K562 (cell line): ENCODE results near the gene KLHL34. TPM values are rescaled to one million over a fixed set of nuclear protein-coding genes. Genes with fewer than 3 reads are reported as not detected.

Source experiments
- ATAC-seq: fragments of 200-7000 bp; cut with Tn5 transposase; 3 replicates; pipeline ENCODE4 v1.9.1; 2020; ENCODE audit warnings: moderate library complexity
- BruUV-seq: library from RNA; stranded (reverse); fragments of 400-500 nt; replicated peaks from 2 replicates; lab custom pipeline; 2021; lab: Mats Ljungman, UMichigan
- CTCF ChIA-PET: fragments of 300-600 bp; formaldehyde crosslinking; extraction: SDS; loops from one replicate; lab custom pipeline; 2021; ENCODE audit warnings: low intra/inter-chr PET ratio; lab: Yijun Ruan, JAX
- POLR2A ChIA-PET: fragments of 300-600, 350-650 bp; sonication (Branson Sonifier 250); formaldehyde crosslinking; extraction: SDS; loops from one replicate; lab custom pipeline; 2021; ENCODE audit warnings: antibody characterized with exemption, inconsistent platforms; lab: Yijun Ruan, JAX
- DNase-seq, 4 experiments: peaks; one replicate each; pipeline versions ENCODE4 v3.0.0 to v3.0.0-alpha.2; 2011 to 2018; ENCODE audit warnings: low spot score in 3 of 4, mixed read lengths in 3 of 4; ENCODE audit errors: extremely low read depth in 1 of 4
- FAIRE-seq: peaks from 2 replicates; lab custom pipeline; 2011; peaks lifted over from hg19 to GRCh38; lab: Jason Lieb, UNC
- H2AFZ ChIP-seq: 2 replicates; pipeline ENCODE4 v1.6.0; 2011; ENCODE audit warnings: low read depth, low read length, control low read depth, inconsistent platforms
- H3K27ac ChIP-seq: fragments of 200-600 bp; 3 replicates; pipeline ENCODE4 v1.8.0; 2011; ENCODE audit warnings: low read depth, mild to moderate bottlenecking, control low read depth, inconsistent platforms, low read length, moderate library complexity, mixed read lengths; ENCODE audit errors: extremely low read depth
- H3K27me3 ChIP-seq, 2 experiments: fragments of 300-600 bp in 1 of 2; 2 replicates in 1 of 2; 3 replicates in 1 of 2; pipeline versions ENCODE4 v1.6.0 to v1.8.0; 2011; ENCODE audit warnings: inconsistent platforms in 2 of 2, low read length in 2 of 2, mild to moderate bottlenecking in 1 of 2, mixed read lengths in 1 of 2, moderate library complexity in 1 of 2; ENCODE audit not compliant: control insufficient read depth in 2 of 2, insufficient read depth in 2 of 2
- H3K36me3 ChIP-seq: fragments of 300-600 bp; 3 replicates; pipeline ENCODE4 v1.8.0; 2011; ENCODE audit warnings: mild to moderate bottlenecking, low read length, inconsistent platforms; ENCODE audit not compliant: control insufficient read depth, insufficient read depth
- H3K4me1 ChIP-seq, 2 experiments: fragments of 200-600 bp in 1 of 2; replicated peaks in 1 of 2; 2 replicates in 1 of 2; 3 replicates in 1 of 2; pipeline versions ENCODE4 v1.5.1 to v1.8.0; 2011; ENCODE audit warnings: inconsistent platforms in 2 of 2, low read length in 2 of 2, mild to moderate bottlenecking in 1 of 2, mixed read lengths in 1 of 2, moderate library complexity in 1 of 2; ENCODE audit not compliant: control insufficient read depth in 2 of 2, insufficient read depth in 2 of 2
- H3K4me2 ChIP-seq: 2 replicates; pipeline ENCODE4 v1.6.1; 2011; ENCODE audit warnings: low read length, control low read depth, inconsistent platforms, mixed read lengths; ENCODE audit not compliant: insufficient read depth
- H3K4me3 ChIP-seq: fragments of 200-600 bp; sonication (generic), shearing (Covaris generic); 2 replicates; pipeline ENCODE4 v1.5.1; 2016; ENCODE audit warnings: control low read depth, inconsistent platforms
- H3K79me2 ChIP-seq: fragments of 200-600 bp; 3 replicates; pipeline ENCODE4 v1.8.0; 2011; ENCODE audit warnings: low read length, inconsistent platforms; ENCODE audit not compliant: control insufficient read depth, insufficient read depth
- H3K9ac ChIP-seq, 2 experiments: 2 replicates each; pipeline versions ENCODE4 v1.6.0 to v1.6.1; 2011; ENCODE audit warnings: low read depth in 2 of 2, low read length in 2 of 2, control low read depth in 1 of 2, inconsistent platforms in 1 of 2, mild to moderate bottlenecking in 1 of 2, mixed read lengths in 1 of 2; ENCODE audit not compliant: insufficient read depth in 1 of 2
- H3K9me1 ChIP-seq: one replicate; pipeline ENCODE4 v1.6.0; 2011; ENCODE audit warnings: inconsistent platforms, mild to moderate bottlenecking, low read length, moderate library complexity; ENCODE audit not compliant: control insufficient read depth, insufficient read depth
- H3K9me3 ChIP-seq: replicated peaks from 2 replicates; pipeline ENCODE4 v1.5.1; 2011; ENCODE audit warnings: low read depth, low read length, inconsistent platforms; ENCODE audit not compliant: control insufficient read depth, insufficient read depth
- H4K20me1 ChIP-seq: replicated peaks from 2 replicates; pipeline ENCODE4 v1.6.1; 2011; ENCODE audit warnings: low read length, inconsistent platforms, mixed read lengths; ENCODE audit not compliant: control insufficient read depth, insufficient read depth
- BRD4 ChIP-seq: fragments of 200-600 bp; sonication (generic); IDR thresholded peaks from 2 replicates; pipeline ENCODE4 v1.6.1; 2017; ENCODE audit warnings: inconsistent platforms
- BRD9 ChIP-seq: fragments of 450-650 bp; IDR thresholded peaks from 2 replicates; pipeline ENCODE4 v1.6.1; 2018; ENCODE audit warnings: low read depth; ENCODE audit not compliant: partially characterized antibody
- TRIM24 ChIP-seq, 2 experiments: fragments of 450-650 bp; IDR thresholded peaks; 2 replicates each; pipeline ENCODE4 v1.6.1; 2016
- ZFP30 ChIP-seq: fragments of 250-450 bp; sonication (Bioruptor Pico); IDR thresholded peaks from 2 replicates; pipeline ENCODE4 v1.8.0; 2022; ENCODE audit warnings: moderate library complexity, mild to moderate bottlenecking, inconsistent platforms, borderline replicate concordance
- ZNF561 ChIP-seq: fragments of 450-650 bp; formaldehyde crosslinking; conservative IDR thresholded peaks from 2 replicates; pipeline ENCODE4 v1.4.0; 2020; ENCODE audit warnings: mild to moderate bottlenecking, moderate library complexity
- WGBS: fragments of 100-300 bp; shearing (Covaris generic); methylation state at CpG from one replicate; pipeline ENCODE4 v1.1.6; 2016; ENCODE audit warnings: low coverage, mixed read lengths; ENCODE audit not compliant: insufficient coverage; ENCODE audit errors: missing lambda C conversion rate; 5-methylcytosine and 5-hydroxymethylcytosine counted together
- in situ Hi-C: fragments of 300-500 bp; cut with MboI; formaldehyde crosslinking; loops from 4 replicates; pipeline ENCODE4 v1.15.0; 2018; ENCODE audit warnings: inconsistent platforms, mixed read lengths
- intact Hi-C: fragments of 100-400 bp; cut with micrococcal nuclease; formaldehyde crosslinking; loops from 2 replicates; pipeline ENCODE4 v1.14.2; 2022
- polyA plus RNA-seq, 8 experiments: library from polyadenylated mRNA; depleted of rRNA in 4 of 8; stranded (reverse) in 5 of 8; unstranded in 3 of 8; fragments of >200 nt; fragmentation: Nextera tagmentation in 2 of 8; fragmentation: Illumina TruSeq in 1 of 8; extraction: Ambion mirVana in 2 of 8; extraction: Trizol in 1 of 8; gene quantifications; 2 replicates each; pipeline versions ENCODE4 v1.2.1 to v1.2.3, GENCODE V29; 2011 to 2014; ENCODE audit warnings: inconsistent platforms in 1 of 8, missing spikeins in 1 of 8
- total RNA-seq, 7 experiments: library from RNA; depleted of rRNA in 6 of 7; stranded (reverse); fragments of >200 nt in 6 of 7; fragmentation: Illumina TruSeq in 2 of 7; extraction: Trizol in 2 of 7; gene quantifications; 2 replicates each; pipeline versions ENCODE4 v1.2.1 to v1.2.3, GENCODE V29; 2011 to 2021; ENCODE audit warnings: low replicate concordance in 1 of 7
- TF ChIP-seq, protein P1 (sequence below): fragments of 450-650 bp; IDR thresholded peaks from 2 replicates; pipeline ENCODE4 v1.6.1; 2017; ENCODE audit warnings: antibody characterized with exemption, mild to moderate bottlenecking
- TF ChIP-seq, protein P2 (sequence below): fragments of 250-450 bp; sonication (Bioruptor Pico); IDR thresholded peaks from 2 replicates; pipeline ENCODE4 v1.8.0; 2022; ENCODE audit warnings: moderate library complexity, mild to moderate bottlenecking, inconsistent platforms
- TF ChIP-seq, protein P3 (sequence below): sonication (generic); formaldehyde crosslinking; IDR thresholded peaks from 2 replicates; pipeline ENCODE4 v1.9.0; 2022; ENCODE audit warnings: mild to moderate bottlenecking, missing genetic modification reagents

The KLHL34 gene
- total and polyA plus RNA-seq, 9 of the 15 experiments (the other 6 are each of a cell fraction or from before 2014, with no cell fraction given): not detected

DNA sequence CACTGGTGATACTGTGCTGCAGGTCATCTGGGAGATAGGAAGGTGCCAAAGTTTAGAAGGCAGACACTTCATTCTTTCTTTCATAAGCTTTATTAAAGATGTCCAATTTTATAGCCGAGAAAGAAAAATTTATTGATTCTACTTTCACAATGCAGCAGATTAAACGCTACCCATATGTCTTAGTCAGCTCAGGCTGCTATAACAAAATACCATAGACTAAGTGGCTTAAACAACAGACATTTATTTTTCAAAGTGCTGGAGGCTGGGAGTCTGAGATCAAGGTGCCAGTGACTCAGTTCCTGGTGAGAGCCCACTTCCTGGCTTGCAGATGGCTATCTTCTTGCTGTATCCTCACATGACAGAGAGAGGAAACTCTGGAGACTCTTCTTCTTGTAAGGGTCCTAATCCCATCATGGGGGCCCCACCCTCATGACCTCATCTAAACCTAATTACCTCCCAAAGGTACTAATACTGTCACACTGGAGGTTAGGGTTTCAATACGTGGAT lies 33.4 kb upstream of the KLHL34 start:
- no peak for ATAC-seq

More for the DNA sequence above, 33.4 kb upstream of the KLHL34 start:
- Histone ChIP-seq H3K4me1 (no peaks in the 10 kb centered on the region), H3K27me3 (no peaks in the 10 kb centered on the region), H3K79me2 (no peaks in the 10 kb centered on the region), H3K4me3 (no peak overlapping the region), H3K9ac (no peak overlapping the region), H3K9me3 (no peaks in the 10 kb centered on the region), H4K20me1 (no peaks in the 10 kb centered on the region), H3K27ac (no peak overlapping the region), H3K4me2 (no peak overlapping the region), H2AFZ (no peak overlapping the region), H3K36me3 (no peaks in the 10 kb centered on the region), H3K9me1 (no peaks in the 10 kb centered on the region)
- TF ChIP-seq BRD9 (no peak), BRD4 (no peak), ZNF561 (CRISPR knock-in tag) (no peak), ZFP30 (CRISPR knock-in tag) (no peak), TRIM24 (IDR thresholded peaks at IDR 0.05) (no peak)
- TF ChIP-seq, protein P1, sequence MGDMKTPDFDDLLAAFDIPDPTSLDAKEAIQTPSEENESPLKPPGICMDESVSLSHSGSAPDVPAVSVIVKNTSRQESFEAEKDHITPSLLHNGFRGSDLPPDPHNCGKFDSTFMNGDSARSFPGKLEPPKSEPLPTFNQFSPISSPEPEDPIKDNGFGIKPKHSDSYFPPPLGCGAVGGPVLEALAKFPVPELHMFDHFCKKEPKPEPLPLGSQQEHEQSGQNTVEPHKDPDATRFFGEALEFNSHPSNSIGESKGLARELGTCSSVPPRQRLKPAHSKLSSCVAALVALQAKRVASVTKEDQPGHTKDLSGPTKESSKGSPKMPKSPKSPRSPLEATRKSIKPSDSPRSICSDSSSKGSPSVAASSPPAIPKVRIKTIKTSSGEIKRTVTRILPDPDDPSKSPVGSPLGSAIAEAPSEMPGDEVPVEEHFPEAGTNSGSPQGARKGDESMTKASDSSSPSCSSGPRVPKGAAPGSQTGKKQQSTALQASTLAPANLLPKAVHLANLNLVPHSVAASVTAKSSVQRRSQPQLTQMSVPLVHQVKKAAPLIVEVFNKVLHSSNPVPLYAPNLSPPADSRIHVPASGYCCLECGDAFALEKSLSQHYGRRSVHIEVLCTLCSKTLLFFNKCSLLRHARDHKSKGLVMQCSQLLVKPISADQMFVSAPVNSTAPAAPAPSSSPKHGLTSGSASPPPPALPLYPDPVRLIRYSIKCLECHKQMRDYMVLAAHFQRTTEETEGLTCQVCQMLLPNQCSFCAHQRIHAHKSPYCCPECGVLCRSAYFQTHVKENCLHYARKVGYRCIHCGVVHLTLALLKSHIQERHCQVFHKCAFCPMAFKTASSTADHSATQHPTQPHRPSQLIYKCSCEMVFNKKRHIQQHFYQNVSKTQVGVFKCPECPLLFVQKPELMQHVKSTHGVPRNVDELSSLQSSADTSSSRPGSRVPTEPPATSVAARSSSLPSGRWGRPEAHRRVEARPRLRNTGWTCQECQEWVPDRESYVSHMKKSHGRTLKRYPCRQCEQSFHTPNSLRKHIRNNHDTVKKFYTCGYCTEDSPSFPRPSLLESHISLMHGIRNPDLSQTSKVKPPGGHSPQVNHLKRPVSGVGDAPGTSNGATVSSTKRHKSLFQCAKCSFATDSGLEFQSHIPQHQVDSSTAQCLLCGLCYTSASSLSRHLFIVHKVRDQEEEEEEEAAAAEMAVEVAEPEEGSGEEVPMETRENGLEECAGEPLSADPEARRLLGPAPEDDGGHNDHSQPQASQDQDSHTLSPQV: no peak
- TF ChIP-seq, protein P2, sequence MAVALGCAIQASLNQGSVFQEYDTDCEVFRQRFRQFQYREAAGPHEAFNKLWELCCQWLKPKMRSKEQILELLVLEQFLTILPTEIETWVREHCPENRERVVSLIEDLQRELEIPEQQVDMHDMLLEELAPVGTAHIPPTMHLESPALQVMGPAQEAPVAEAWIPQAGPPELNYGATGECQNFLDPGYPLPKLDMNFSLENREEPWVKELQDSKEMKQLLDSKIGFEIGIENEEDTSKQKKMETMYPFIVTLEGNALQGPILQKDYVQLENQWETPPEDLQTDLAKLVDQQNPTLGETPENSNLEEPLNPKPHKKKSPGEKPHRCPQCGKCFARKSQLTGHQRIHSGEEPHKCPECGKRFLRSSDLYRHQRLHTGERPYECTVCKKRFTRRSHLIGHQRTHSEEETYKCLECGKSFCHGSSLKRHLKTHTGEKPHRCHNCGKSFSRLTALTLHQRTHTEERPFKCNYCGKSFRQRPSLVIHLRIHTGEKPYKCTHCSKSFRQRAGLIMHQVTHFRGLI: no peak
- TF ChIP-seq, protein P3, sequence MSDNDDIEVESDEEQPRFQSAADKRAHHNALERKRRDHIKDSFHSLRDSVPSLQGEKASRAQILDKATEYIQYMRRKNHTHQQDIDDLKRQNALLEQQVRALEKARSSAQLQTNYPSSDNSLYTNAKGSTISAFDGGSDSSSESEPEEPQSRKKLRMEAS (CRISPR knock-in tag): no peak
- POLR2A ChIA-PET: no interaction called here
- in situ Hi-C loops (no loop called here), intact Hi-C loops (no loop called here)
- DNase-seq (no peak), FAIRE-seq (no peak)
- CTCF ChIA-PET: no interaction called here
- WGBS: 0% methylated on average over 3 of the region's 3 CpGs
- no TSS peak for BruUV-seq
